EL (cell line): ENCODE results near the gene ABHD12.
"Not testable (repeated sequence)": the region's sequence is repeated elsewhere in the genome, so short reads cannot be mapped to it uniquely, and the experiment has no call there.

Source experiments
- DNase-seq: peaks from one replicate; pipeline ENCODE4 v3.0.0-alpha.2; 2016

Gene ABHD12

GRCh38 chr20:25390538-25391528 is at the start of gene ABHD12:
TSS of gene ABHD12 (minus strand) at chr20:25390835. CDS start at chr20:25390703, 132 bp downstream.
- DNase-seq = peak; percentile 98

DNA sequence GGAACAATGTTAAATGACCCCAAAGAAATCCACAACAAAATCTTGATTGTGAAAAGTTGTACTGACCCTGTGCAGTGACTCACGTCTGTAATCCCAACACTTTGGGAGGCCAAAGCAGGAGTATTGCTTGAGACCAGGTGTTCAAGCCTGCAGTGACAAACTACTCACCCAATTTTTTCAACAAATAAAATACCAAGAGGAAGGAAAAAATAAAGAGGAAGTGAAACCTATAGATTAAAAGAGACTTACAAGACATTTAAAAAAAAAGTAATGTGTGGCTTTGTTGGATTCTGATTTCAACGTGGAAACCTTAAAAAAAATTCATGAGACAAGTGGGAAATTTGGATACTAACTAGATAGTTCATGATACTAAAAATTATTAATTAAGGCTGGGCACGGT is 48.7 kb upstream of the ABHD12 start:
- no peak for DNase-seq

DNA sequence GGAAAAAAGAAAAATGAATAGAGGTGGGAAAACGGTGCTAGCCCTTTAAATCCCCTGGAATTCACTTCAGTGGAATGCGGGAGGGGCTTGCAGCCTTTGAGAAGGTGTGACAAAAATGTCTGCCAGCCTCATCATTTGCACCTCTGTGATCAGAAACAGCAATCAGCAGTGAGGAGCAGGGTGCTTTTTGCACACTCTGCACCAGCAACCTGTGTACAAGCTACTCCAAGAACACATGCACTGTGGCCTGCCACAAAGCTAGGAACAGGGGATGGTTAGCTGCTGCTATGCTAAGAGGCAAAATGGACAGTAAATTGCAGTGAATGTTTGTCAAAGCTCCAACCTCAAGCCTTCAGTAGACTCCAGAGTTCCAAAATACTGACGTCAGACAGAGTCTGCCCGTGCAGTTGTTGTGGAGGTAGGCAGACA is 46.5 kb upstream of the ABHD12 start:
- peak; percentile 15 for DNase-seq

- no peak for DNase-seq
Measured at GRCh38 chr20:25424536-25424935, 33.9 kb upstream of the ABHD12 start.

DNA sequence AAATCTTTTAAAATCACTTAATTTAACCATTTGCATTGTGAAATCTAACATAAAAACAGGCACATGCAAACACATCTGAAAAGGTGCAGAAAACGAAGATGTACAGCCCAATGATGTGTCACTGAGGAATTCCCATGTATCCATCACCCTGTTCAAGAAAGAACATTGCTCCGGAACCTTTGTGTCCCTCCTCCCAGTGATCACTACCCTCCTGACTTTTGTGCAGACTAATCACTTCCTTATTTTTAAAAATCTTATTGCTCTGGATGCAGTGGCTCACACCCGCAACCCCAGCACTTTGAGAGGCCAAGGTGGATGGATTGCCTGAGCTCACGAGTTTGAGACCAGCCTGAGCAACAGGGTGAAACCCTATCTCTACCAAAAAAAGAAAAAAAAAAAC is 31.4 kb upstream of the ABHD12 start:
- DNase-seq = no peak

DNA sequence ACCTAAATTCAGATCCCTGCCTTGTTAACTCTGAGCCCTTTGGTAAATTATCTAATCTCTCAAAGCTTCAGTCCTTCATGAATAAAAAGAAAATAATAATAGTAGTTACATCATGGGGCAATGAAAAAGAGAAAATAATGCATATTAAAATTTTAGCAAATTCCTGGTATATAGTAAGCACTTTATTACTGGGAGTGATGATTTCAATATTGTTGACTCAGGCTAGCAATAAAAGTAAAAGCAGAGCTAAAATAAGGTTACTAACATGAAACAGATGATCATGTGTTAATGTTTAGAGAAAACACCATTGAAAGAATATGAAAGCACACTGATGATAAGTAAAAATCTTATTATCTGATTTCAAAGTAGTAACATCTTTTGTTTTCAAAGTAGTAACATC is 30.5 kb upstream of the ABHD12 start:
- no peak for DNase-seq

GRCh38 chr20:25418776-25419175 is 28.1 kb upstream of the ABHD12 start:
- peak; percentile 55 for DNase-seq

GRCh38 chr20:25408890-25409289 is 18.3 kb upstream of the ABHD12 start:
- DNase-seq = peak; percentile 36

GRCh38 chr20:25408170-25408547 is 17.5 kb upstream of the ABHD12 start:
- no peak for DNase-seq

- peak; percentile 94 for DNase-seq
Measured at GRCh38 chr20:25407311-25408169, 16.9 kb upstream of the ABHD12 start, which contains the start of gene GINS1. TSS of gene GINS1 (plus strand) at chr20:25407673. CDS start at chr20:25407821, 148 bp downstream.

DNA sequence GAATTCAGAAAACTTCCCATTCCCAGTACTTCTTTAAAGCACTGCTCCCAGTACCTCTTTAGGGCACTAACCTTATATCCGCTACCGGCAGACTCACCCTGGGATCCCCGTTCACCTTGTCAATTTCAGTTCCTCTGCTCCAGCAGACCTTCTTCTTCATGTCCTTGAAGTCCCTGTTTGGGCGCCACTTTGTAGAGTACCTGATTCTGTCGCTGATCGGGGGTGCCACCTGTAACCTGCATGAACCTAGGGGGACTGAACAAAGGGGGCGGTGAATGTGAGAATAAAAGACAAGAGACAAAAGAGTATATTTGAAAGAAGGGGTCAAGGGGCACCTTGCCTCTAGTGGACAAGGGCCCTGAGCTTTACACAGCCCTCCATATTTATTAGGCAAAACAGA is 11.9 kb upstream of the ABHD12 start:
- DNase-seq = no peak

DNA sequence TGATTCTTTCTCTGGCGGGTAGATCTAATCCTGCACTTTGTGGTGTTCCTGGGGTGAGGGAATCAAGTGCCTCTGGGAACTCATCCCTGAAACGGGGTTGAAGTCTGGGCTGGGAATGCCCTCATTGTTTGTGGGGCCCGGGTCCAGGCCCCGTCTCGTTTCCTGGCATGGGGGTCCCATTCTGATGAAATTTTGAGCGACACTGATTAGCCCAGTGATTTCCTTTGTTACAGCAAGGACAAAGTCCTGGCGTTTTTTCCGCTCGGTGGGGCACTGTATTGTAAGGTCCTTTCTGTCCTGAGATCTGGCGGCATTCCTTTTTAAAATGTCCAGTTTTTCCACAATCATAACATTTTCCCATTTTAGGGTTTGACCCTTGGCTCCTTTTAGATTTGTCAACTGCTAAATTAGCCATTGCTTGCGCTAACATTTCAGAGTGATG is 9.7 kb upstream of the ABHD12 start:
- not testable (repeated sequence) for DNase-seq

- peak; percentile 76 for DNase-seq
Measured at GRCh38 chr20:25399037-25399430, 8.4 kb upstream of the ABHD12 start.

DNA sequence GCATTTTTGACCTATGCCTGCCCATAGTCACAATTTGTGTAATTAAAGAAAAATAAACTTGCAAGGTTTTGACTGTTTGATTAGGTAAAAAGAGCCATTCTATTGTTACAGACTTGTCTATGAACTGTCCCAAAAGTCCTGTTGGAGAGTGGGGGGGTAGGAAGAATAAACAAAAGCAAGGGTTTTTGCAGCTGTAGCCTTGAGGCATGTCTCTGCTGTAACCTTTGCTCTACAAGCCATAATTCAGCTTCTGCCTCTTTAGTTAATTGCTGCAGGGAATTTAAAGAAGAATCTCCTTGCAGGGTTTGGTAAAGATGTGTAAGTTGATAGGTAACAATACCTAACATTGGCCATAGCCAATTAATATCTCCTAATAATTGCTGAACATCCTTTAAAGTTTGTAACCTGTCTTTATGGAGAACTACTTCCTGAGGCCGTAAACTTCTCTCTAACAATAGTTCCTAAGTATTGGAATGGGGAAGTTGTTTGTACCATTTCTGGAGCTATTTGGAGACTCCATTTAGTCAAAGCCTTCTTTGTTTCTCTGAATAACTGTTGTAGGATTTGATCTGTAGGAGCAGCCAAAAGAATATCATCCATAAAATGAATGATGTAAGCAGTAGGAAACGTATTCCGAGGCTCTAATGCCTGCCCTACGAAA is 7.9 kb upstream of the ABHD12 start:
- DNase-seq = no peak

GRCh38 chr20:25397821-25398220 is 7.2 kb upstream of the ABHD12 start:
- DNase-seq = no peak

- no peak for DNase-seq
Measured at GRCh38 chr20:25397096-25397495, 6.5 kb upstream of the ABHD12 start.

DNA sequence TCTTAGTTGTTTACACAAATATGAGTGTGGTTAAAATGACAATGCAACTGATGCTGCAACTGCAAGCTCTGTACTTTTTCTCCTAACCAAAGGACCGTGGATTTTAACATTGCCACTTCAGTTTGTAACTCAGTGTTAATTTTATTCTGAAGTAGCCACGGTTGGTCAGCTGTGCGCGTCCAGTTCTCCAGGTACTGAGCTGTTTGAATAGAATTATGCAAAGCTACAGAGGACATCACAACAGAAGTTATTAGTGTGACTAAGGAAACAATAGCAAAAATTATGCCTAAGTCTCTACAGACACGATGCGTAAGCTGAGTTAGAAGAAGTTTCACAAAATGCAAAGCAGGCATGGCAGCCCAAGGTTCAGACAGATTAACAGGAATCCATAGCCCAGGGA is 4.4 kb upstream of the ABHD12 start:
- DNase-seq = no peak

DNA sequence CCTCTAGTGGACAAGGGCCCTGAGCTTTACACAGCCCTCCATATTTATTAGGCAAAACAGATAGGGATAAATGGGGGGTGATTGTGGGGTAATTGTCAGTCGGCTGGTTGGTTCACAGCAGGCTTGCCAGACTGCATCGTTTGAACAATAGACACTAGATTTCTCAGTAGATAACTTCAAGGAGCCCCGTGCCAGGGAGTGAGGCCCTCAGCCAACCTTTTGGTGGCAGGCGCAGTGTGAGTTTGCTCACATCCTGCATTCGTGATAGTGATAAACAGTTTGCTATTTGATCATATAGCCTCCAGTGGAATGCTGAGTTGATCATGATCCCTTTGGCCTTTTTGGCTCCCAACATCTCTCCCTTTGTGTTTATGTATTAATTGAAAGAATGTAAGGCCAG is 3.6 kb upstream of the ABHD12 start:
- no peak for DNase-seq

GRCh38 chr20:25389858-25390537 is 637 bp downstream of the ABHD12 start:
- DNase-seq = peak; percentile 32

DNA sequence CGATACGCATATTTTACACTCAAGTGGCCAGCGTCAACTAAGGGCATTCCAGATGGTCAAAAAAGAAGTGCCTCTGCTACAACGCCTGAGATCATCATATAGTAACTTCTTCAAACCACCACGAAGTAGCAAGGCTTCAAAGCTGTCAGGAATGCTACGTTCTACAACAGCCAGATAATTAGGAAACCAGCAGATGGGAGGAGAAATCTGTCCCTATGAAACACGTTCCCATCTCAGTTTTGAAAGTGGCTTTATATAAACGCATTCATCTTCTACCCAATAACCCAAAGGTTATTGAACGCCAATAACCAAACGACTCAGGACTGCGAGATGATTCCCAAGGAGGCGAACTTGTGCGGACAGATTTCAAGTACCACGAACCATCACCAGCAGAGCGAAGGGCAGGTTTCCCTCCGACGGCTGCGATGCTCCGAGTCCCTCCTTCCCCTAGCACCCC is 1.2 kb downstream of the ABHD12 start:
- peak; percentile 65 for DNase-seq

GRCh38 chr20:25382704-25383370 is 7.8 kb downstream of the ABHD12 start:
- no peak for DNase-seq
